ENCODE results near the gene FGGY.

GRCh38 chr1:59432531-59433439 is 135.9 kb downstream of the FGGY start:
- no peak for TF ChIP-seq EZH2 (IDR thresholded peaks at IDR 0.05; ENCODE audit: borderline replicate concordance, low read length)
- no peak for TF ChIP-seq CTCF (conservative IDR thresholded peaks at IDR 0.05 in 1 of 2, IDR thresholded peaks at IDR 0.05 in 1 of 2; ENCODE audit: extremely low read depth in 1 of 2, insufficient read depth in 1 of 2, low read depth in 1 of 2, low read length in 2 of 2)
